Astrocyte of the spinal cord (primary cell): ENCODE data around the gene SCNN1G.

Experiments used
- DNase-seq: peaks from one replicate; pipeline ENCODE4 v3.0.0; 2011; ENCODE audit warnings: low read depth, low spot score
- H3K4me3 ChIP-seq: 2 replicates; pipeline ENCODE4 v1.5.1; 2011; ENCODE audit warnings: low read depth, mild to moderate bottlenecking, low read length, moderate library complexity
- in situ Hi-C: cut with HindIII; loops from 2 replicates; pipeline ENCODE4 v1.10.0; 2017; ENCODE audit warnings: low sequenced_read_pairs
- TF ChIP-seq, protein P1 (sequence below): IDR thresholded peaks from 2 replicates; pipeline ENCODE4 v1.5.1; 2012; ENCODE audit warnings: low read depth, mild to moderate bottlenecking, low read length, inconsistent platforms

The SCNN1G gene, protein sequence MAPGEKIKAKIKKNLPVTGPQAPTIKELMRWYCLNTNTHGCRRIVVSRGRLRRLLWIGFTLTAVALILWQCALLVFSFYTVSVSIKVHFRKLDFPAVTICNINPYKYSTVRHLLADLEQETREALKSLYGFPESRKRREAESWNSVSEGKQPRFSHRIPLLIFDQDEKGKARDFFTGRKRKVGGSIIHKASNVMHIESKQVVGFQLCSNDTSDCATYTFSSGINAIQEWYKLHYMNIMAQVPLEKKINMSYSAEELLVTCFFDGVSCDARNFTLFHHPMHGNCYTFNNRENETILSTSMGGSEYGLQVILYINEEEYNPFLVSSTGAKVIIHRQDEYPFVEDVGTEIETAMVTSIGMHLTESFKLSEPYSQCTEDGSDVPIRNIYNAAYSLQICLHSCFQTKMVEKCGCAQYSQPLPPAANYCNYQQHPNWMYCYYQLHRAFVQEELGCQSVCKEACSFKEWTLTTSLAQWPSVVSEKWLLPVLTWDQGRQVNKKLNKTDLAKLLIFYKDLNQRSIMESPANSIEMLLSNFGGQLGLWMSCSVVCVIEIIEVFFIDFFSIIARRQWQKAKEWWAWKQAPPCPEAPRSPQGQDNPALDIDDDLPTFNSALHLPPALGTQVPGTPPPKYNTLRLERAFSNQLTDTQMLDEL

DNA sequence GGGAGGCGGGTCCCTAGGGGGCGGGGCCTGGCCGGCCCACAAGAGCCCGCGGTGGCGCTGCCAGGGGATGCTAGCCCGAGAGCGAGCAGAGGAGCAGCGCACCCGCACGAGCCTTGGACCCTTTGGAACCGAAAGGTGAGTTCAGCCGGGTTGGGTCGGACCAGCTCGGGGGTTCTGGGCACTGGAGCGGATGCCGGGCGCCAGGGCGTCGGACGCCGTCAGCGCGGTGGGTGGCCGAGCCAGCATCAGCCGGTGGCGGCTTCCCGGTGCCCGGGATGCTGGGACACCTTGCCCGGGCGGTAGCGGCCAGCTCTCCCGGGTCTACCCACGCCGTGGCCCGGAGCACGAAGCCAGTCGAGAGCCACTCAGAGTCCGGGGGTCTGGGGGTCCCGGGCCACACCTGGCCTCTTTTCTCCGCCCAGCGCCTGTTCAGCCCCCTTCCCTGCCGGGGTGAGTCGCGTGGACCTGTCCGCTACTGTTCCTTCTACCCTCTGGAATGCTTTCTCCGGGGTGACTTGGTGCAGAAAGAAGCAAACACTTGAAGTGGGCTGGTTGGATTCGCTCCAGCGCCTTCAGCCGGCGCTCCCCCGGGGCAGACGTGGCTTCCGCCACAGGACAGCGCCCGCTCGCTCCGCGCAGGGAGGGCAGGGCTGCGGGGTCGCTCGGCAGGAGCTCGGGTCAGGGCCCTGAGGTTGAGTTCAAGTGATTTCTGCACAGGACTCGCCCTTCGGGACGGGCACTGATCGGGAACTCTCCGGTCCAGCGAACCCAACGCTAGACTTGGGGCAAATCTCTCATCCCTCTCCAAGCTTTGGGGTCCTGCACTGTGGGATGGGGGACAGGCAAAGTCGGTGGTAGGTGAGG, at the start of gene SCNN1G:
TSS of gene SCNN1G (plus strand) at position 67 of the 864 bp plus-strand sequence. CDS start 3,527 bp downstream, outside the sequence.
- in situ Hi-C loops: no loop called here
- H3K4me3 ChIP-seq: no peak within 1 kb of the TSS
- no peak for DNase-seq
- TF ChIP-seq, protein P1, sequence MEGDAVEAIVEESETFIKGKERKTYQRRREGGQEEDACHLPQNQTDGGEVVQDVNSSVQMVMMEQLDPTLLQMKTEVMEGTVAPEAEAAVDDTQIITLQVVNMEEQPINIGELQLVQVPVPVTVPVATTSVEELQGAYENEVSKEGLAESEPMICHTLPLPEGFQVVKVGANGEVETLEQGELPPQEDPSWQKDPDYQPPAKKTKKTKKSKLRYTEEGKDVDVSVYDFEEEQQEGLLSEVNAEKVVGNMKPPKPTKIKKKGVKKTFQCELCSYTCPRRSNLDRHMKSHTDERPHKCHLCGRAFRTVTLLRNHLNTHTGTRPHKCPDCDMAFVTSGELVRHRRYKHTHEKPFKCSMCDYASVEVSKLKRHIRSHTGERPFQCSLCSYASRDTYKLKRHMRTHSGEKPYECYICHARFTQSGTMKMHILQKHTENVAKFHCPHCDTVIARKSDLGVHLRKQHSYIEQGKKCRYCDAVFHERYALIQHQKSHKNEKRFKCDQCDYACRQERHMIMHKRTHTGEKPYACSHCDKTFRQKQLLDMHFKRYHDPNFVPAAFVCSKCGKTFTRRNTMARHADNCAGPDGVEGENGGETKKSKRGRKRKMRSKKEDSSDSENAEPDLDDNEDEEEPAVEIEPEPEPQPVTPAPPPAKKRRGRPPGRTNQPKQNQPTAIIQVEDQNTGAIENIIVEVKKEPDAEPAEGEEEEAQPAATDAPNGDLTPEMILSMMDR: no peak

DNA sequence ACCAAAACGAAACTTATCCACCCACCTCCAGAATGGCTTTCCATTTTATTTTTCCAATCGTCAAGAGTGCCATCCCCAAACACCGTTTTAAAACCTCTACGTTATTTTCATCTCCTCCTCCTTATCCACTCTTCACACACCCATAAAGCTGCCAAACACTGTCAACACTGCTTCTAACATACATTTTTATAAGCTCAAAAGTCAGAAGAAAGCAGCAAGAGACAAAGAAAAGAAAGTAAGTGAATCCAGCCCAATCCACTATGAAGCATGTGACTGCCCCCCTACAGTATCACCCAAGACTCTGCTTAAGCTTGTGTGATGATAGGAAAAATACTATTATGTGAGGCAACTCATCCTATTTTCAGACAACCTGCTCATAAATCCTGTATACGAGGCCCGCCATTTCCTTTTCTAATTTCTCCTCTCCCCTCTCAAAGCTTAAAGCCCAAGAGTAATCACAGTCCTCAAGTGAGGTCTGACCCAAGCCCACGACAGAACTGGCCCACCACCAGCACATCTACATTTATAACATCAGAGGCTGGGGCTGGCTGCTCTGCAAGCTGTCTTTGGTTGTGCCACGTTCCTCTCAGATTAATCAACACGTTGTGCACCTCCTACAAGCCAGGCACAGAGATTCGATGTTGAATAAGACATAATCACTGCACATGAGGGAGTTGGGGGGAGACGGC, 49.6 kb upstream of the SCNN1G start:
- TF ChIP-seq, protein P1: no peak
- in situ Hi-C loops: no loop called here
- peak overlapping the region; percentile 7 for H3K4me3 ChIP-seq
- DNase-seq: peak; percentile 57

DNA sequence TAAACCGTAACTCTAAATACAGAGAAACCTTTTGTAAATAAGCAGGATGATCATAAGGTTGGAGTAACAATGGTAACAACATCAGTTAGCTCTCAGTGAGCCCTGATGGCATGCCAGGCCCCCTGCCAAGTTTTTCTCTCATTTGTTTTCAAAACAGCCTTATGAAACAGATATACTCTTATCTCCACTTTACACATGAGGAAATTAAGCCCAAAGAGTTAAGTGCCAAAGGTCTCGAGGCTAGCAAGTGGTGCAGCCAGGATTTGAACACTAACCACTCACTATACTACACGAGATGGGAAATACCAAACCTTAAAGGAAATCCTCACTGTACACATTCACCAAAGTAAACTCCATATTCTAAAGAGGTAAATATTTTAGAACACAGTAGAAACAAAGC, 48.3 kb upstream of the SCNN1G start:
- TF ChIP-seq, protein P1: no peak
- no peak for DNase-seq
- in situ Hi-C loops: no loop called here
- H3K4me3 ChIP-seq: no peak overlapping the region

DNA sequence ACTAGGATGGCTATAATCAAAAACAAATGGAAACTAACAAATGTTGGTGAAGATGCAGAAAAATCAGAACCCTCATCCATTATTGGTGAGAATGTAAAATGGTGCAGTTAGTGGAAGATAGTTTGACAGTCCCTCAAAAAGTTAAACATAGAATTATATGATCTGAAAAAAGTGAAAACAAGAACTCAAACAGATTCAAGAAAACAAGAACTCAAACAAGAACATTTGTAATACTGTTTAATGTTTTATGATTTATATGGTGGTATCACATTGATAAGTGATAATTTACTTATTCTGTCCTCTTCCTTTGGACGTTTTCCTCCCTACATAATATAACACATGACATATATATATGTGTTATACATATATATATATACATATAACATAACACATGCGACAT, 45.3 kb upstream of the SCNN1G start:
- in situ Hi-C loops: no loop called here
- TF ChIP-seq, protein P1: no peak

DNA sequence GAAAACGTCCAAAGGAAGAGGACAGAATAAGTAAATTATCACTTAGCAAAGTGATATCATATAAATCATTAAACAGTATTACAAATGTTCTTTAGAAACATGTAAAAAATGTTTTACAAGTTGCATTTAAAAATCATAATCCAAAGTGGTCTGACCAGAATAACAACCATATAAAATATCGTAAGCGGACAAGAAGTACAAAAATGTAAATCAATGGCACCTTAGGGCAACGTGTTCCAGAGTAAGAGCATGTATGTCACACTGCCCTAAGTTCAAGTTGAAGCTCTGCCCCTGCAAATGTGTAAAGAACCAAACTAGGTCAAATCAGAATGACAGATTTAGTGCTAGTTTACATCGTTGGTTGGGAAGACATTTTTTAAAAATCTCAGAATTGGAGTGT, 44.7 kb upstream of the SCNN1G start:
- no peak overlapping the region for H3K4me3 ChIP-seq
- TF ChIP-seq, protein P1: no peak
- in situ Hi-C loops: no loop called here
- no peak for DNase-seq

More for the DNA sequence above, 45.3 kb upstream of the SCNN1G start:
- H3K4me3 ChIP-seq: no peak overlapping the region
- DNase-seq: no peak

DNA sequence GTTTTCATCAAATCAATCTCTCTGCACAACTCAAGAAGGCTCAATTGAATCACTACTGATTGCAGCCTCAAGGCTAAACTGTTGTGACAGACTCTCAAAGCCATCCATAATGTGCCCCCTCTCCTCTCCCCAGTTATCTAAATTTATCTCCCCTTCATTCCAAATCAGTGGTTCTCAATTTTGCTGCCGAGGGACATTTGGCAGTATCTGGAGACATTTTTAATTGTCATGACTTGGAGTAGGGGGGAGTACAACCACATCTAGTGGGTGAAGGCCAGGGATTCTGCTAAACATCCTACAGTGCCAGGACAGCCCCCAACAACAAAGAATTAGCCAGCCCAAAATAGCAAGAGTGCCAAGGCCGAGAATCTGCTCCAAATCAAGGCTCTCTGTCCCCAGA, 42.4 kb upstream of the SCNN1G start:
- TF ChIP-seq, protein P1: no peak
- H3K4me3 ChIP-seq: no peak overlapping the region
- DNase-seq: no peak
- in situ Hi-C loops: no loop called here
